ENCODE results near the gene LDHD. TPM values are rescaled to one million over a fixed set of nuclear protein-coding genes. Genes with fewer than 3 reads are reported as not detected.
A peak's percentile ranks its signal among the peaks of the same experiment; 100 is the strongest.

Gene LDHD
- total and polyA plus RNA-seq, 2 of the 8 experiments (the other 6 are each of a cell fraction or from before 2014, with no cell fraction given) = 14.9 to 18.2 TPM

- Histone ChIP-seq H3K27me3 (replicated peaks in 1 of 4; ENCODE audit: control insufficient read depth in 3 of 4, extremely low read depth in 1 of 4, insufficient read depth in 3 of 4, low read length in 3 of 4) (no peaks in the 10 kb centered on the region), H3K14ac (ENCODE audit: insufficient read length) (peak within 1 kb of the TSS; percentile 98), H3K36me3 (ENCODE audit: control insufficient read depth in 2 of 4, insufficient read depth in 4 of 4, low read length in 3 of 4) (peaks cover 3 to 9% (median 4%) of the 10 kb centered on the region in 4 experiments; a peak in 7 of 8 replicates), H2BK15ac (ENCODE audit: low read length) (peak within 1 kb of the TSS; percentile 96), H3K79me1 (ENCODE audit: low read depth, low read length) (peaks cover 4% of the 10 kb centered on the region; the same call in 1 of the 2 replicates), H3K79me2 (ENCODE audit: control insufficient read depth in 1 of 2, insufficient read depth in 2 of 2, low read length in 2 of 2) (peaks cover 6 to 47% of the 10 kb centered on the region in 2 experiments), H3K4me1 (replicated peaks in 1 of 4; ENCODE audit: control insufficient read depth in 3 of 4, insufficient read depth in 4 of 4, low read length in 3 of 4) (no peaks in the 10 kb centered on the region; a peak in 1 of 7 replicates), H4K20me1 (replicated peaks in 1 of 2; ENCODE audit: control insufficient read depth in 1 of 2, insufficient read depth in 2 of 2, low read length in 2 of 2) (no peaks in the 10 kb centered on the region), H3K9ac (replicated peaks in 1 of 4; ENCODE audit: extremely low read depth in 1 of 4, low read depth in 3 of 4, low read length in 3 of 4) (peak within 1 kb of the TSS; percentile 65 to 82 (median 81)), H3K27ac (ENCODE audit: low read depth, low read length) (peak within 1 kb of the TSS; percentile 81), H4K5ac (ENCODE audit: insufficient read length, low read depth, low read length) (peak within 1 kb of the TSS; percentile 99), H2AFZ (ENCODE audit: low read length) (peak within 1 kb of the TSS; percentile 65; the same call in 1 of the 2 replicates), H3K56ac (replicated peaks; ENCODE audit: insufficient read length, low read depth, low read length) (peak within 1 kb of the TSS; percentile 99), H3K4me2 (ENCODE audit: insufficient read depth in 1 of 2, low read depth in 2 of 2, low read length in 2 of 2) (peak within 1 kb of the TSS; percentile 85 to 86), H3K18ac (ENCODE audit: extremely low read depth, low read length) (peak within 1 kb of the TSS; percentile 100), H3K4me3 (ENCODE audit: extremely low read depth in 1 of 4, insufficient read depth in 2 of 4, low read depth in 3 of 4, low read length in 4 of 4) (peak within 1 kb of the TSS; percentile 78 to 92 (median 90)), H3K23ac (ENCODE audit: insufficient read length) (no peak within 1 kb of the TSS), H2BK12ac (ENCODE audit: low read depth, low read length) (peak within 1 kb of the TSS; percentile 63; the same call in 1 of the 2 replicates), H2BK120ac (replicated peaks; ENCODE audit: low read depth, low read length) (peak within 1 kb of the TSS; percentile 99), H3K23me2 (ENCODE audit: low read depth, low read length) (peaks cover 2% of the 10 kb centered on the region), H4K8ac (ENCODE audit: extremely low read depth, insufficient read depth, low read length) (peak within 1 kb of the TSS; percentile 98), H4K91ac (replicated peaks; ENCODE audit: insufficient read length, low read length) (peak within 1 kb of the TSS; percentile 94), H3K4ac (replicated peaks; ENCODE audit: insufficient read length, low read depth, low read length) (peak within 1 kb of the TSS; percentile 78), H2BK20ac (ENCODE audit: low read length) (no peak within 1 kb of the TSS), H2AK5ac (ENCODE audit: low read depth, low read length) (peak within 1 kb of the TSS; percentile 66; the same call in 1 of the 2 replicates), H3K9me3 (ENCODE audit: insufficient read depth in 2 of 2, low read depth in 1 of 2, low read length in 1 of 2) (peaks cover 2 to 8% of the 10 kb centered on the region in 2 experiments; a peak in 1 of 4 replicates), H2BK5ac (ENCODE audit: low read depth, low read length) (peak within 1 kb of the TSS; percentile 98)
- FAIRE-seq = peak; percentile 39
- DNase-seq (ENCODE audit: low read depth in 1 of 2, low spot score in 2 of 2) = peak; percentile 80 to 98
- POLR2A ChIA-PET (ENCODE audit: partially characterized antibody) = no interaction called here
- CTCF ChIA-PET (ENCODE audit: partially characterized antibody) = no interaction called here
- WGBS, 2 experiments (ENCODE audit: extremely low coverage in 1 of 2, insufficient coverage in 1 of 2, insufficient read length in 1 of 2, insufficient replicate concordance in 2 of 2, low coverage in 1 of 2, low lambda C conversion rate in 2 of 2, missing lambda C conversion rate in 1 of 2) = 2% methylated on average over 47 of the region's 93 CpGs; no CpG with 5 or more reads in 1 of the 2 experiments
- no peak for TF ChIP-seq CEBPB (IDR thresholded peaks at IDR 0.05; ENCODE audit: low read depth, low read length)
- TF ChIP-seq JUND (IDR thresholded peaks at IDR 0.05; ENCODE audit: low read length) = no peak
- no peak for TF ChIP-seq SP4 (IDR thresholded peaks at IDR 0.05; ENCODE audit: low read length)
- TF ChIP-seq PHF8 (conservative IDR thresholded peaks at IDR 0.05; ENCODE audit: low read depth, low read length) = peak; percentile 86
- TF ChIP-seq SIX5 (IDR thresholded peaks at IDR 0.05; ENCODE audit: low read depth, low read length) = peak; percentile 72
- peak; percentile 28; the same call in 1 of the 2 replicates for TF ChIP-seq SUZ12 (IDR thresholded peaks at IDR 0.05; ENCODE audit: low read length)
- TF ChIP-seq CBX8 (IDR thresholded peaks at IDR 0.05; ENCODE audit: borderline replicate concordance, low read depth, low read length) = no peak
- no peak for TF ChIP-seq RXRA (IDR thresholded peaks at IDR 0.05; ENCODE audit: insufficient read depth, low read depth, low read length)
- peak; percentile 94 for TF ChIP-seq KDM4A (IDR thresholded peaks at IDR 0.05; ENCODE audit: low read depth, low read length, severe bottlenecking)
These were observed 32.0 kb upstream of the LDHD start, which contains the start of gene ZFP1 for GRCh38 chr16:75148311-75149195. ZFP1 (plus strand) TSS chr16:75148524; CDS start chr16:75152952, 4,428 bp downstream.

All from H1 (cell line).